Kidney (tissue), 14 donors: ENCODE measurements around the gene CCT3. TPM values are rescaled to one million over a fixed set of nuclear protein-coding genes. Genes with fewer than 3 reads are reported as not detected.
A peak's percentile ranks its signal among the peaks of the same experiment; 100 is the strongest.

ENCODE experiments used
- DNase-seq, 5 donors: peaks; one replicate each; pipeline ENCODE4 v3.0.0-alpha.2; 2013 to 2020
- FAIRE-seq: peaks from 2 replicates; lab custom pipeline; 2012; peaks lifted over from hg19 to GRCh38; lab: Jason Lieb, UNC
- H3K27ac ChIP-seq, 2 donors: one replicate each; pipeline ENCODE4 v1.7.0; 2013; ENCODE audit warnings: low read depth in 2 of 2, low read length in 2 of 2, inconsistent platforms in 1 of 2
- H3K27me3 ChIP-seq: one replicate; pipeline ENCODE4 v1.7.1; 2013; ENCODE audit warnings: low read length, inconsistent platforms; ENCODE audit not compliant: control insufficient read depth, insufficient read depth
- H3K36me3 ChIP-seq, 3 donors: one replicate each; pipeline versions ENCODE4 v1.7.0 to v1.7.1; 2013; ENCODE audit warnings: low read length in 3 of 3, control low read depth in 1 of 3, inconsistent platforms in 1 of 3; ENCODE audit not compliant: insufficient read depth in 3 of 3, control insufficient read depth in 2 of 3
- H3K4me1 ChIP-seq, 3 donors: one replicate each; pipeline versions ENCODE4 v1.7.0 to v1.7.1; 2013; ENCODE audit warnings: low read length in 3 of 3, inconsistent platforms in 1 of 3, low read depth in 1 of 3; ENCODE audit not compliant: control insufficient read depth in 2 of 3, insufficient read depth in 2 of 3
- H3K4me3 ChIP-seq, 3 donors: one replicate each; pipeline versions ENCODE4 v1.7.0 to v1.8.1; 2013; ENCODE audit warnings: low read length in 3 of 3, control low read depth in 1 of 3, inconsistent platforms in 1 of 3
- H3K9ac ChIP-seq, 3 donors: one replicate each; pipeline versions ENCODE4 v1.7.0 to v1.7.1; 2013; ENCODE audit warnings: low read length in 3 of 3, control low read depth in 1 of 3, inconsistent platforms in 1 of 3
- H3K9me3 ChIP-seq, 3 donors: one replicate each; pipeline versions ENCODE4 v1.7.0 to v1.7.1; 2013; ENCODE audit warnings: low read length in 3 of 3, control low read depth in 1 of 3, inconsistent platforms in 1 of 3; ENCODE audit not compliant: control insufficient read depth in 2 of 3, insufficient read depth in 1 of 3
- CTCF ChIP-seq: IDR thresholded peaks from 3 replicates; pipeline ENCODE4 v1.5.1; 2012; ENCODE audit warnings: mild to moderate bottlenecking, moderate library complexity, borderline replicate concordance; ENCODE audit not compliant: insufficient read depth; ENCODE audit errors: extremely low read depth
- intact Hi-C: fragments of 100-400 bp; cut with DNase I; formaldehyde crosslinking; loops from one replicate; pipeline ENCODE4 v1.11.1; 2022
- polyA plus RNA-seq: library from polyadenylated mRNA; stranded (reverse); fragments of 350-450 nt; fragmentation: Illumina TruSeq; extraction: RNeasy Lipid Tissue Mini Kit (QIAGEN cat#74804); gene quantifications from one replicate; pipeline ENCODE4 v1.2.3, GENCODE V29; 2014; ENCODE audit warnings: low read depth, low replicate concordance; ENCODE audit not compliant: insufficient read depth
- total RNA-seq: library from RNA; stranded (reverse); fragmentation: NEBNext Ultra II Directional; extraction: Animal tissue kit (Norgen Biotek cat#: 25700); gene quantifications from one replicate; pipeline ENCODE4 v1.2.1, GENCODE V29; 2021
- donor health status: control.
- donor health status: control.
- donor health status: control.
- donor health status: control.
- donor health status: control.
- donor health status: DM: yes; HTN: yes; CAD: no.
- donor health status: Normal renal cell carcinoma (clear cell type).

CCT3 gene
- total and polyA plus RNA-seq, 2 donors from 2014 or later = 149 to 181 TPM

- H3K4me3 ChIP-seq = no peak overlapping the region
- H3K27ac ChIP-seq = no peak overlapping the region
- H3K36me3 ChIP-seq = peaks cover 0 to 2% (median 0%) of the 10 kb centered on the region in 3 donors
- intact Hi-C loops = no loop called here
- no peak for FAIRE-seq
- H3K27me3 ChIP-seq = no peaks in the 10 kb centered on the region
- no peaks in the 10 kb centered on the region for H3K9me3 ChIP-seq
- H3K4me1 ChIP-seq = peaks cover 0 to 21% (median 18%) of the 10 kb centered on the region in 3 donors
- no peak for DNase-seq
- no peak overlapping the region for H3K9ac ChIP-seq
- TF ChIP-seq CTCF = no peak
Measured at GRCh38 chr1:156285437-156285836, 52.7 kb downstream of the CCT3 start.

GRCh38 chr1:156284757-156285156, 53.3 kb downstream of the CCT3 start:
- Histone ChIP-seq H3K4me3 (no peak overlapping the region), H3K9ac (no peak overlapping the region), H3K27me3 (no peaks in the 10 kb centered on the region), H3K36me3 (peaks cover 0 to 3% (median 2%) of the 10 kb centered on the region in 3 donors), H3K4me1 (peaks cover 0 to 21% (median 18%) of the 10 kb centered on the region in 3 donors), H3K27ac (no peak overlapping the region), H3K9me3 (no peaks in the 10 kb centered on the region)
- FAIRE-seq = no peak
- TF ChIP-seq CTCF = no peak
- no peak for DNase-seq
- intact Hi-C loops = no loop called here

- H3K36me3 ChIP-seq = peaks cover 0 to 5% (median 2%) of the 10 kb centered on the region in 3 donors
- H3K9ac ChIP-seq = peak within 1 kb of the TSS; percentile 64 to 98 (median 78)
- DNase-seq (no peak), FAIRE-seq (no peak)
- peaks cover 0 to 21% (median 18%) of the 10 kb centered on the region in 3 donors for H3K4me1 ChIP-seq
- H3K27me3 ChIP-seq = no peaks in the 10 kb centered on the region
- no peak for TF ChIP-seq CTCF
- H3K4me3 ChIP-seq = peak within 1 kb of the TSS; percentile 93 to 99 (median 98)
- H3K9me3 ChIP-seq = no peaks in the 10 kb centered on the region
- intact Hi-C loops = no loop called here
- peak within 1 kb of the TSS in 1 of 2 donors; percentile 92 for H3K27ac ChIP-seq
Measured at GRCh38 chr1:156284112-156284511, 54.0 kb downstream of the CCT3 start, which contains the start of gene TMEM79. TMEM79 (plus strand) TSS chr1:156284325; CDS start chr1:156285227, 902 bp downstream.

GRCh38 chr1:156283521-156283920, 54.6 kb downstream of the CCT3 start:
- Histone ChIP-seq H3K4me3 (peak overlapping the region; percentile 93 to 99 (median 98)), H3K27me3 (no peaks in the 10 kb centered on the region), H3K9ac (peak overlapping the region; percentile 64 to 98 (median 78)), H3K9me3 (no peaks in the 10 kb centered on the region), H3K4me1 (peaks cover 0 to 21% (median 18%) of the 10 kb centered on the region in 3 donors), H3K27ac (no peak overlapping the region), H3K36me3 (peaks cover 3 to 7% (median 4%) of the 10 kb centered on the region in 3 donors)
- DNase-seq = no peak
- FAIRE-seq = no peak
- intact Hi-C loops = no loop called here
- TF ChIP-seq CTCF = no peak
